ENCODE measurements around the gene HOOK1. TPM values are rescaled to one million over a fixed set of nuclear protein-coding genes. Genes with fewer than 3 reads are reported as not detected.

Gene HOOK1
- total RNA-seq, 4 donors from 2014 or later, result 0.40 to 2.0 (median 0.47) TPM; not detected in 1

DNA sequence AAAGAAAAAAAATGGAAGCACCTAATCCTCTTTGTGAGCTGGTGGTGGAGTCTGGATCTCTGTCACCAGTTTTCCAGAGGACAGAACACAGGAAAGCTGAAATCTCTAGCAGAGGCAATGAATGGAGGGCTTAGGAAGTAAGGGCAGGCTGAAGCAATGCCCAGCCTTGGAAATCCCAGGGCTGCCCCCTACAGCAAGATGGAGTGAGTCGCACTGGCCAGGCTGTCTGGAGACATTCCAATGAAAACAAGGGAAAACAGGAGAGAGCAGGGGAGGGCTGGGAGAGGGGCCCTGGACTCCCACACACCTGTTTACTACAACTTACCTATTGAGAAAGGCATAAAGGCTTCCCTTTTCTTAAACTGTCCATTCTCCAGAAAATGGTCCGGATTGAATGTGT lies 85.9 kb downstream of the HOOK1 start:
- Histone ChIP-seq H3K27ac (no peak overlapping the region), H3K4me1 (no peaks in the 10 kb centered on the region), H3K9me3 (no peaks in the 10 kb centered on the region), H3K4me3 (no peak overlapping the region), H3K27me3 (peaks cover 9% of the 10 kb centered on the region), H3K36me3 (no peaks in the 10 kb centered on the region)
- ATAC-seq, result no peak
- TF ChIP-seq POLR2A (IDR thresholded peaks at IDR 0.05), result no peak
- TF ChIP-seq EP300 (IDR thresholded peaks at IDR 0.05), result no peak
- TF ChIP-seq POLR2AphosphoS5 (IDR thresholded peaks at IDR 0.05), result no peak
- TF ChIP-seq, protein P1, sequence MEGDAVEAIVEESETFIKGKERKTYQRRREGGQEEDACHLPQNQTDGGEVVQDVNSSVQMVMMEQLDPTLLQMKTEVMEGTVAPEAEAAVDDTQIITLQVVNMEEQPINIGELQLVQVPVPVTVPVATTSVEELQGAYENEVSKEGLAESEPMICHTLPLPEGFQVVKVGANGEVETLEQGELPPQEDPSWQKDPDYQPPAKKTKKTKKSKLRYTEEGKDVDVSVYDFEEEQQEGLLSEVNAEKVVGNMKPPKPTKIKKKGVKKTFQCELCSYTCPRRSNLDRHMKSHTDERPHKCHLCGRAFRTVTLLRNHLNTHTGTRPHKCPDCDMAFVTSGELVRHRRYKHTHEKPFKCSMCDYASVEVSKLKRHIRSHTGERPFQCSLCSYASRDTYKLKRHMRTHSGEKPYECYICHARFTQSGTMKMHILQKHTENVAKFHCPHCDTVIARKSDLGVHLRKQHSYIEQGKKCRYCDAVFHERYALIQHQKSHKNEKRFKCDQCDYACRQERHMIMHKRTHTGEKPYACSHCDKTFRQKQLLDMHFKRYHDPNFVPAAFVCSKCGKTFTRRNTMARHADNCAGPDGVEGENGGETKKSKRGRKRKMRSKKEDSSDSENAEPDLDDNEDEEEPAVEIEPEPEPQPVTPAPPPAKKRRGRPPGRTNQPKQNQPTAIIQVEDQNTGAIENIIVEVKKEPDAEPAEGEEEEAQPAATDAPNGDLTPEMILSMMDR (IDR thresholded peaks at IDR 0.05), result no peak
- WGBS, 2 donors (ENCODE audit: low coverage in 1 of 2), result 75 to 100% methylated on average over 1 of the region's 2 CpGs

DNA sequence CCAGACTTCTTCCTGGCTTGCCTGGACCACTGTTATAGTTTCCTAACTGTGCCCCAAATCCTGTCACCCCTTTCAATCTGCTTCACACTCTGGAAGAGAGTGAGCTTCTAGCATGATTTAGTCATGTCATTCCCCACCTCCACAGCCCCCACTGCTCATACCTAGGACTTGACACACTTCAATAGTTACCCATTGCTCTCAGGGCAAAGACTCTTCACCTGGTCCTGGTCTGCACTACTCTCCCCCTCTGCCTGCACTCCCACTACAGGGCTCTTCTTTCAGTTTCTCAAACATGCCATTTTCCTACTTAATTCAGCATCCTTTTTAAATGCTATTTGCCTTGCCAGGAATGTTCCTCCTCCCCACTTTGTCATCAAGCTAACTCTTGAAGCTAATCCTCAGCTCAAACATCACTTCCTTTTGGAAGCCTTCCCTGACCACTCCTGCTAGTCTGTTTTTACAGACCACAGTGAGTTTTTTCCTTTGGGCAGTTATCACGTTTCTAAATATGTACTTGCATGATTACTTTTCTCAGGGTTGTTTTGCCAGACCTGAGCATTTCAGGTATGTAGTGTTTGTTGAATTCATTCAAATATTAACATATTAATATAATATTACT lies 87.1 kb downstream of the HOOK1 start:
- no peak overlapping the region for H3K4me3 ChIP-seq
- ATAC-seq, result no peak
- H3K9me3 ChIP-seq, result no peaks in the 10 kb centered on the region
- H3K36me3 ChIP-seq, result no peaks in the 10 kb centered on the region
- H3K27ac ChIP-seq, result no peak overlapping the region
- no peak for TF ChIP-seq EP300 (IDR thresholded peaks at IDR 0.05)
- no peak for TF ChIP-seq POLR2A (IDR thresholded peaks at IDR 0.05)
- no peak for TF ChIP-seq POLR2AphosphoS5 (IDR thresholded peaks at IDR 0.05)
- TF ChIP-seq, protein P1 (IDR thresholded peaks at IDR 0.05), result no peak
- no peaks in the 10 kb centered on the region for H3K4me1 ChIP-seq
- WGBS, 2 donors (ENCODE audit: low coverage in 1 of 2), result 6 to 10% methylated on average over 1 of the region's 1 CpG
- H3K27me3 ChIP-seq, result peaks cover 9% of the 10 kb centered on the region

DNA sequence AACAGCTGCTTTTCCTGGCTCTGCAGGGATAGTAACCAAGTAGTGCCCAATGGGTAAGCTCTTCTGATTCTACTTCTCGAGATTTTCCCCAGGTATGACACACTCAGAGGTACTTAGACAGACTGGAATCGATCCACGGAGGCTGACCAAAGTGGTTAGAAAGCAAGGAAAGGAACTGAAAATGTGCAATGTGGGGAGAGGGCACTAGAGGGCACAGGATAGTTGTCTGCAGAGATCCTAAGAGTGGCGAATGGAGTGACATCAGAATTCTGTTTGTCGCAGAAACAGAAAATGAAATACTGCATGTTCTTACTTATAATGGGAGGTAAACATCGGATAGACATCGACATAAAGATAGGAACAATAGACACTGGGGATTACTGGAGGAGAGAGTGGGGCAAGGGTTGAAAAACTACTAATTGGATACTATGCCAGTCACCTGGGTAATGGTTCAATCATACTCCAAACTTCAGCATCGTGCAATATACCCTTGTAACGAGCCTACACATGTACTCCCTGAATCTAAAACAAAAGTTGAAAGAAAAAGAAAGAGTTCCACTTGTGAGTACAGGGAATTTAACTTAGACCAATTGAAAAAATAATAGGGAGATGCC lies 88.5 kb downstream of the HOOK1 start:
- H3K9me3 ChIP-seq, result no peaks in the 10 kb centered on the region
- no peak overlapping the region for H3K27ac ChIP-seq
- H3K27me3 ChIP-seq, result peaks cover 9% of the 10 kb centered on the region
- WGBS, 2 donors (ENCODE audit: low coverage in 1 of 2), result 51 to 62% methylated on average over 7 to 9 of the region's 9 CpGs
- H3K36me3 ChIP-seq, result no peaks in the 10 kb centered on the region
- no peaks in the 10 kb centered on the region for H3K4me1 ChIP-seq
- H3K4me3 ChIP-seq, result no peak overlapping the region
- TF ChIP-seq, protein P1 (IDR thresholded peaks at IDR 0.05), result peak in 1 of 4 experiments; percentile 32
- TF ChIP-seq EP300 (IDR thresholded peaks at IDR 0.05) (no peak), POLR2A (IDR thresholded peaks at IDR 0.05) (no peak), POLR2AphosphoS5 (IDR thresholded peaks at IDR 0.05) (no peak)
- ATAC-seq, result no peak

DNA sequence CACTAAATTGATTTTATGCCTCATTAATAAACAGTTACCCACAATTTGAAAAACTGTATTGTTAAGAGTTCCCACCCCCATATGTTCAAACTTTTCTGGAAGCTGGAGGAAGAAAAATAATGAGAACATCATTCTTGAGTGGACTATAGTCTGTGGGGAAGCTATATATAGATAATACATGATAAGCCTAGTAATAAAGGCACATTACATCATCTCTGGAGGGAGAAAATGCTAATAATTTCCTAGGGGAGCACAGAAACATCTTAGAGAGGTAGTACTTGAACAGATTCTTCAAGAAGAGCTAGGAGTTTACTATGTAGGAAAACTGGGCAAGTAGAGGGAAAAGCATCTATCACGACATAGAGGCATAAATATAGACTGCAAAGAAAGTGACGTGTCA lies 92.2 kb downstream of the HOOK1 start:
- Histone ChIP-seq H3K4me3 (no peak overlapping the region), H3K4me1 (no peaks in the 10 kb centered on the region), H3K36me3 (no peaks in the 10 kb centered on the region), H3K27me3 (peaks cover 9% of the 10 kb centered on the region), H3K27ac (no peak overlapping the region), H3K9me3 (no peaks in the 10 kb centered on the region)
- WGBS, 2 donors (ENCODE audit: low coverage in 1 of 2), result 63 to 70% methylated on average over 2 of the region's 2 CpGs
- TF ChIP-seq, protein P1 (IDR thresholded peaks at IDR 0.05), result no peak
- TF ChIP-seq POLR2A (IDR thresholded peaks at IDR 0.05) (no peak), EP300 (IDR thresholded peaks at IDR 0.05) (no peak), POLR2AphosphoS5 (IDR thresholded peaks at IDR 0.05) (no peak)
- ATAC-seq, result no peak

DNA sequence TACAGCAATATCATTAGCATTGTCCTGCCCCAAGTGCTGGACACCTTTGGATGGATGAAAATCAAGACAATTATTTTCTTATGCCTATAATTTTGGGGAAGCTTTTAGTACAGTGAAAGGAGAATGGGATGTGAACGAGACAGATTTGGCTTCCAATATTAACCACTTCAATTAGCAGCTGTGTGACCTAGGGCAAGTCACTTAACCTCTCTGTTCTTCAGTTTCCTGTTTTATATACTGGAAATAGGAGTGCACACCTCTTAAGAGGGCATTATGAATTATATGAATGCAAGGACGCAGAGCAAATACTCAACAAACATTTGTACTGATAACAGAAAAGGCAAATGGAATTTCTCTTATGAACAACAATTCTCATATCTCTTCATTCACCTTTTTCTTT lies 93.3 kb downstream of the HOOK1 start:
- TF ChIP-seq POLR2A (IDR thresholded peaks at IDR 0.05) (no peak), POLR2AphosphoS5 (IDR thresholded peaks at IDR 0.05) (no peak), EP300 (IDR thresholded peaks at IDR 0.05) (no peak)
- TF ChIP-seq, protein P1 (IDR thresholded peaks at IDR 0.05), result no peak
- Histone ChIP-seq H3K36me3 (no peaks in the 10 kb centered on the region), H3K4me3 (no peak overlapping the region), H3K4me1 (no peaks in the 10 kb centered on the region), H3K27ac (no peak overlapping the region), H3K27me3 (peaks cover under 1% of the 10 kb centered on the region), H3K9me3 (no peaks in the 10 kb centered on the region)
- ATAC-seq, result no peak
- WGBS, 2 donors (ENCODE audit: low coverage in 1 of 2), result 82 to 100% methylated on average over 1 to 2 of the region's 2 CpGs

All from gastroesophageal sphincter (tissue), 4 donors.